Ovary (tissue), 3 donors: Measurements from ENCODE around the gene KIAA1671.

ENCODE experiments used
- CTCF ChIP-seq, 3 donors: fragments of 450-650 bp in 2 of 3; fragments of 200-600 bp in 1 of 3; IDR thresholded peaks; one replicate each; pipeline versions ENCODE4 v1.5.1 to v1.8.0; 2016 to 2022; ENCODE audit warnings: antibody characterized with exemption in 3 of 3, mild to moderate bottlenecking in 1 of 3
- POLR2A ChIP-seq: fragments of 450-650 bp; IDR thresholded peaks from one replicate; pipeline ENCODE4 v1.6.1; 2017; ENCODE audit warnings: antibody characterized with exemption, mild to moderate bottlenecking, moderate library complexity
- donor health status: DM: no; HTN: no; CAD: no.

DNA sequence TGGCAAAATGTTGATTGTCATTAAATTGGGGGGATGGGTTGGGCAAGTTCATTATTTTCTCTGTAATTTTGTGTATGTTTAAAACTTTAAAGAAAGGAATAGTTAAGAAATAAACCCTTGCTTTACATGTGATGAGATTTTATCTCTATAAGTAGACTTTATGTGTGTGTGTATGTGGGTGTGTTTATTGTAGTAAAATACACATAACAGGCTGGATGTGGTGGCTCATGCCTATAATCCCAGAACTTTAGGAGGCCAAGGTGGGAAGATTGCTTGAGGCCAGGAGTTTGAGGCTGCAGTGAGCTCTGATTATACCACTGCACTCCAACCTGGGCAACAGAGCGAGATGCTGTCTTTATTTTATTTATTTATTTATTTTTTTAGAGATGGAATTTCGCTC, 83.2 kb downstream of the KIAA1671 start:
- TF ChIP-seq CTCF (IDR thresholded peaks at IDR 0.05) (no peak), POLR2A (no peak)
